Omental fat pad (tissue), 4 donors: ENCODE measurements around the gene ALG10. TPM values are rescaled to one million over a fixed set of nuclear protein-coding genes. Genes with fewer than 3 reads are reported as not detected.

Experiments used
- ATAC-seq: fragments of 150-250 bp; one replicate; pipeline ENCODE4 v1.9.1; 2016; ENCODE audit warnings: mild to moderate bottlenecking, moderate library complexity; ENCODE audit not compliant: low FRiP score
- DNase-seq: peaks from one replicate; pipeline ENCODE4 v3.0.0-alpha.2; 2019; ENCODE audit warnings: low spot score
- small RNA-seq: library from RNA; depleted of rRNA; stranded (forward); fragments of <200 nt; gene quantifications from one replicate; pipeline ENCODE3, GENCODE V24; 2016
- total RNA-seq, 4 donors: library from RNA; depleted of rRNA; stranded (reverse); fragments of >200 nt; gene quantifications; one replicate each; pipeline ENCODE4 v1.1.0, GENCODE V29; 2016
- TF ChIP-seq, protein P1 (sequence below), 3 donors: fragments of 450-650 bp; IDR thresholded peaks; one replicate each; pipeline ENCODE4 v1.5.1; 2016 to 2017; ENCODE audit warnings: antibody characterized with exemption in 3 of 3, mild to moderate bottlenecking in 3 of 3, moderate library complexity in 2 of 3

Gene ALG10
- total RNA-seq, 4 donors from 2014 or later: 4.9 to 14.7 (median 7.1) TPM

GRCh38 chr12:34051486-34051885 lies 29.2 kb downstream of the ALG10 start:
- DNase-seq (no peak), ATAC-seq (no peak)
- TF ChIP-seq, protein P1, sequence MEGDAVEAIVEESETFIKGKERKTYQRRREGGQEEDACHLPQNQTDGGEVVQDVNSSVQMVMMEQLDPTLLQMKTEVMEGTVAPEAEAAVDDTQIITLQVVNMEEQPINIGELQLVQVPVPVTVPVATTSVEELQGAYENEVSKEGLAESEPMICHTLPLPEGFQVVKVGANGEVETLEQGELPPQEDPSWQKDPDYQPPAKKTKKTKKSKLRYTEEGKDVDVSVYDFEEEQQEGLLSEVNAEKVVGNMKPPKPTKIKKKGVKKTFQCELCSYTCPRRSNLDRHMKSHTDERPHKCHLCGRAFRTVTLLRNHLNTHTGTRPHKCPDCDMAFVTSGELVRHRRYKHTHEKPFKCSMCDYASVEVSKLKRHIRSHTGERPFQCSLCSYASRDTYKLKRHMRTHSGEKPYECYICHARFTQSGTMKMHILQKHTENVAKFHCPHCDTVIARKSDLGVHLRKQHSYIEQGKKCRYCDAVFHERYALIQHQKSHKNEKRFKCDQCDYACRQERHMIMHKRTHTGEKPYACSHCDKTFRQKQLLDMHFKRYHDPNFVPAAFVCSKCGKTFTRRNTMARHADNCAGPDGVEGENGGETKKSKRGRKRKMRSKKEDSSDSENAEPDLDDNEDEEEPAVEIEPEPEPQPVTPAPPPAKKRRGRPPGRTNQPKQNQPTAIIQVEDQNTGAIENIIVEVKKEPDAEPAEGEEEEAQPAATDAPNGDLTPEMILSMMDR (IDR thresholded peaks at IDR 0.05): no peak

DNA sequence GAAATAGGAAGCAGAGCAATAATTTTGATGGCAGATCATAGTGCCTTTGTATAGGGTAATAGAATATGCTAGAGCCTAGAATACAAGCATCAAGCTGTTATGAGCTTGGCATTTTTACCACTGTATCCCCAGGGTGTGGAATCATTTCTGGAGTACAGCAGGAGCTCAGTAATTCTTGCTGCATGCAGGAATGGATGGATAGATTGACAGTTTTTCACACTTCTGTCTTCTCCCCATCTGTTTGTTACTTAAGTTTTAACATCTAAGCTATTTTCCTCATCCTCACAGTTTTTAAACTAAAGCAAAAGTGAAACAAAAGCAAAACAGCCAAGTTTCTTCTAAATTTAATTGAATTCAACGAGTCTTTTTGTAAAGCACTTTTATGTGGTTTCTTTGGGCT lies 32.6 kb downstream of the ALG10 start:
- DNase-seq (no peak), ATAC-seq (no peak)
- TF ChIP-seq, protein P1 (IDR thresholded peaks at IDR 0.05): no peak

Small RNAs within 50 kb of the gene (small RNA-seq; reads per million reads assigned to genes)
- gene RF00019: not detected
